Sigmoid colon (tissue), 3 donors: Measurements from ENCODE around the gene SIX2.

Source experiments
- POLR2A ChIP-seq, 2 donors: fragments of 450-650 bp; IDR thresholded peaks; one replicate each; pipeline ENCODE4 v1.6.1; 2016; ENCODE audit warnings: antibody characterized with exemption in 2 of 2, mild to moderate bottlenecking in 2 of 2, moderate library complexity in 2 of 2
- TF ChIP-seq, protein P1 (sequence below), 4 experiments: fragments of 450-650 bp in 3 of 4; fragments of 200-600 bp in 1 of 4; IDR thresholded peaks; one replicate each; pipeline ENCODE4 v1.5.1; 2016 to 2019; ENCODE audit warnings: antibody characterized with exemption in 4 of 4, mild to moderate bottlenecking in 3 of 4, moderate library complexity in 2 of 4

DNA sequence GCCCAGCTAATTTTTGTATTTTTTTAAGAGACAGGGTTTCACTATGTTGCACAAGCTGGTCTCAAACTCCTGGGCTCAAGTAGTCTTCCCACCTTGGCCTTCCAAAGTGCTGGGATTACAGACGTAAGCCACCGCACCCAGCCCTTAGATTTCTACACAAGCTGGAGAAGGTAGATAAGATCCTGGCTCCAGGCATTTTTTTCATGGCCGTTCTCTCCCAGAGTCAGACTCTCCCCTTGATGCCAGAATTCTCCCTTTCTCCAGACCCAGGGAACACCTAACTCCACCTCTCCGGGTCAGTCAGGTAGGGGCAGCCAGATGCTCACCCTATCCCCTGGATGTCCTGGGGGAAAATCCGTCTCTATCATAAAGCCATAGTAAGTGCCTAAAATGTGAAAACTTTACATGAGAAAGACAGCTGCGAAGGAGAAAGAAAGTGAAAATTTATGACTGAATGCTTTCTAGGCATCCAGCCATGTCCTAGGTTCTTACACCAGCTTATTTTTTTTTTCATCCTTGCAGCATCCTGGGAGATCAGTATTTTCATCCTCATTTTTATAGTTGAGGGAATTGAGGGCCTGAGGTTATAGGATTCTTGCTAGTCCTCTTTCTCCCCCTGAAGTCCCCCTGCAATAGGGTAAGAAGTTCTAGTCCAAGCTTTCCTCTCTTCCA lies 51.5 kb downstream of the SIX2 start:
- TF ChIP-seq POLR2A (IDR thresholded peaks at IDR 0.05): no peak
- TF ChIP-seq, protein P1, sequence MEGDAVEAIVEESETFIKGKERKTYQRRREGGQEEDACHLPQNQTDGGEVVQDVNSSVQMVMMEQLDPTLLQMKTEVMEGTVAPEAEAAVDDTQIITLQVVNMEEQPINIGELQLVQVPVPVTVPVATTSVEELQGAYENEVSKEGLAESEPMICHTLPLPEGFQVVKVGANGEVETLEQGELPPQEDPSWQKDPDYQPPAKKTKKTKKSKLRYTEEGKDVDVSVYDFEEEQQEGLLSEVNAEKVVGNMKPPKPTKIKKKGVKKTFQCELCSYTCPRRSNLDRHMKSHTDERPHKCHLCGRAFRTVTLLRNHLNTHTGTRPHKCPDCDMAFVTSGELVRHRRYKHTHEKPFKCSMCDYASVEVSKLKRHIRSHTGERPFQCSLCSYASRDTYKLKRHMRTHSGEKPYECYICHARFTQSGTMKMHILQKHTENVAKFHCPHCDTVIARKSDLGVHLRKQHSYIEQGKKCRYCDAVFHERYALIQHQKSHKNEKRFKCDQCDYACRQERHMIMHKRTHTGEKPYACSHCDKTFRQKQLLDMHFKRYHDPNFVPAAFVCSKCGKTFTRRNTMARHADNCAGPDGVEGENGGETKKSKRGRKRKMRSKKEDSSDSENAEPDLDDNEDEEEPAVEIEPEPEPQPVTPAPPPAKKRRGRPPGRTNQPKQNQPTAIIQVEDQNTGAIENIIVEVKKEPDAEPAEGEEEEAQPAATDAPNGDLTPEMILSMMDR (IDR thresholded peaks at IDR 0.05): no peak
